Measurements from ENCODE around the gene ASGR2.
"Not testable (repeated sequence)": the region's sequence is repeated elsewhere in the genome, so short reads cannot be mapped to it uniquely, and the experiment has no call there.

Gene ASGR2

DNA sequence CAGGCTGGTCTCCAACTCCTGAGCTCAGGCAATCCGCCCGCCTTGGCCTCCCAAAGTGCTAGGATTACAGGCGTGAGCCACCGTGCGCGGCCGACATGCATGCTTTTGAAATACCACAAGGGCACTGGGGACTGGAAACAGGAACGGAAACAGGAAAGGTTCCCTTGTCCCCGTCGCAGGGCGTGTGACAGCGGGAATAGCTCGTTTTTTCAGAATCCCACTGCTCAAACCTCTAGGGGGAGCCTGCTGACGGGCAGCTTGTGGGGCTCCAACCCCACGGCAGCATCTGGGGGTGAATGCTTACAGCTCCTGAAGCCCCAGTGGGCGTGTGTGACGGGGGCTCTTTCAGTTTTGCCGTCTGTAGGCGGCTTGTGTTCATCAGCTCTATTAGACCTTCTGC is 18.8 kb upstream of the ASGR2 start:
- in situ Hi-C loops (cut with MboI; ENCODE audit: low sequenced_read_pairs, unreplicated experiment), result loop anchor here (25.0 kb wide), 1 partner anchor 221 kb away; no protein-coding TSS in a partner anchor
- TF ChIP-seq, protein P1, sequence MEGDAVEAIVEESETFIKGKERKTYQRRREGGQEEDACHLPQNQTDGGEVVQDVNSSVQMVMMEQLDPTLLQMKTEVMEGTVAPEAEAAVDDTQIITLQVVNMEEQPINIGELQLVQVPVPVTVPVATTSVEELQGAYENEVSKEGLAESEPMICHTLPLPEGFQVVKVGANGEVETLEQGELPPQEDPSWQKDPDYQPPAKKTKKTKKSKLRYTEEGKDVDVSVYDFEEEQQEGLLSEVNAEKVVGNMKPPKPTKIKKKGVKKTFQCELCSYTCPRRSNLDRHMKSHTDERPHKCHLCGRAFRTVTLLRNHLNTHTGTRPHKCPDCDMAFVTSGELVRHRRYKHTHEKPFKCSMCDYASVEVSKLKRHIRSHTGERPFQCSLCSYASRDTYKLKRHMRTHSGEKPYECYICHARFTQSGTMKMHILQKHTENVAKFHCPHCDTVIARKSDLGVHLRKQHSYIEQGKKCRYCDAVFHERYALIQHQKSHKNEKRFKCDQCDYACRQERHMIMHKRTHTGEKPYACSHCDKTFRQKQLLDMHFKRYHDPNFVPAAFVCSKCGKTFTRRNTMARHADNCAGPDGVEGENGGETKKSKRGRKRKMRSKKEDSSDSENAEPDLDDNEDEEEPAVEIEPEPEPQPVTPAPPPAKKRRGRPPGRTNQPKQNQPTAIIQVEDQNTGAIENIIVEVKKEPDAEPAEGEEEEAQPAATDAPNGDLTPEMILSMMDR (IDR thresholded peaks at IDR 0.05; ENCODE audit: borderline replicate concordance, control extremely low read depth, extremely low read depth, insufficient read depth, missing control alignments), result peak; percentile 45
- DNase-seq (ENCODE audit: low spot score), result peak; percentile 55

DNA sequence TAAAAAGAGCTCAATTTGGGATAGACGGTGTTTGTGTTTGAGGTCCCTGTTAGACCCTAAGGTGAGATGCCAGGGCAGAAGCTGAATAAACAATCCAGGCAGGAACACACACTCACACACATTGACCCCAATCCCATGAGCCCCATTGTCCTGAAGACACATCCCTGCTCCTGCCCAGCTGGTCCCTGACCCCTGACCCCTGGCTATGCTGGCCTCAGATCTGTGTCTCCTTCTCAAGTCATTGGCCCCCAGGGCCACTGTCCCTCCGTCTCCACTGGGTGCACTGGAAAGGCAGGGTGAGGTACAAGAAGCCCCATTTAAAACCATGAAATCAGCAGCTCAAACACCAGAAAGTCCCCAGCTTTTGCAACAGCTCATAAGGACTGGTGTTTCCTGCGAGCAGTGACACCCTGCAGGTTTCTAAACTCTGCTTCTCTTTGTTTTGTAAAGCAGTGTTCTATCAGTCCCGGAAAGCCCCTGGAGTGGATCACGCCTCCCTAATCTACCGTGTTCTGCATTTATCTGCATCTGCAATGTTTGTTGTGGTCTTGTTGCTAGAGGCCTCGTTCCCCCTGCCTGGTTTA is 18.0 kb upstream of the ASGR2 start:
- in situ Hi-C loops (cut with MboI; ENCODE audit: low sequenced_read_pairs, unreplicated experiment), result loop anchor here (25.0 kb wide), 1 partner anchor 220 kb away; no protein-coding TSS in a partner anchor
- TF ChIP-seq, protein P1 (IDR thresholded peaks at IDR 0.05; ENCODE audit: borderline replicate concordance, control extremely low read depth, extremely low read depth, insufficient read depth, missing control alignments), result no peak
- DNase-seq (ENCODE audit: low spot score), result peak; percentile 85

GRCh38 chr17:7131423-7131791 is 16.8 kb upstream of the ASGR2 start:
- TF ChIP-seq, protein P1 (IDR thresholded peaks at IDR 0.05; ENCODE audit: borderline replicate concordance, control extremely low read depth, extremely low read depth, insufficient read depth, missing control alignments), result no peak
- in situ Hi-C loops (cut with MboI; ENCODE audit: low sequenced_read_pairs, unreplicated experiment), result loop anchor here (25.0 kb wide), 1 partner anchor 219 kb away; no protein-coding TSS in a partner anchor
- no peak for DNase-seq (ENCODE audit: low spot score)

GRCh38 chr17:7130621-7131422 is 16.2 kb upstream of the ASGR2 start:
- in situ Hi-C loops (cut with MboI; ENCODE audit: low sequenced_read_pairs, unreplicated experiment), result loop anchor here (25.0 kb wide), 1 partner anchor 219 kb away; no protein-coding TSS in a partner anchor
- no peak for DNase-seq (ENCODE audit: low spot score)
- TF ChIP-seq, protein P1 (IDR thresholded peaks at IDR 0.05; ENCODE audit: borderline replicate concordance, control extremely low read depth, extremely low read depth, insufficient read depth, missing control alignments), result no peak

DNA sequence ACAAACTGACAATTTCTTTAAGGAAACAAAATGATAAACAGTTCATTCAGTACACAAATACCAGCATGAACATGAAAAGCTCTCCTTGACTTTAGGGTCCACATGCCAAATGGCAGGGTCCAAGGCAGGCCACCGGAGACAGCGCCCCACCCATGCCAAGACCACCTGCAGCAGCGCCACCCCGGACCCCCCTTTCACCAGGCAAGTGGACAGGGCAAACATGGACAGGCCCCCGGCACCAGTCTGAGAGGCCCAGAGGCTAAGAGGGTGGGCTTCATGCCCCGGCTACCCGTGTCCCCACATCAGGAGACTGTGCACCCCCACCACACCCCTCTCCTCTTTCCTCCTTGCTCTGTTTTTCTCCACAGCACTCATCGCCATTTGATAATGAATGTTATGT is 14.7 kb upstream of the ASGR2 start:
- TF ChIP-seq, protein P1 (IDR thresholded peaks at IDR 0.05; ENCODE audit: borderline replicate concordance, control extremely low read depth, extremely low read depth, insufficient read depth, missing control alignments), result no peak
- DNase-seq (ENCODE audit: low spot score), result no peak
- in situ Hi-C loops (cut with MboI; ENCODE audit: low sequenced_read_pairs, unreplicated experiment), result loop anchor here (25.0 kb wide), 1 partner anchor 217 kb away; no protein-coding TSS in a partner anchor

- in situ Hi-C loops (cut with MboI; ENCODE audit: low sequenced_read_pairs, unreplicated experiment), result loop anchor here (25.0 kb wide), 1 partner anchor 216 kb away; no protein-coding TSS in a partner anchor
- no peak for DNase-seq (ENCODE audit: low spot score)
- TF ChIP-seq, protein P1 (IDR thresholded peaks at IDR 0.05; ENCODE audit: borderline replicate concordance, control extremely low read depth, extremely low read depth, insufficient read depth, missing control alignments), result no peak
These were observed 13.5 kb upstream of the ASGR2 start for GRCh38 chr17:7128160-7128559.

- not testable (repeated sequence) for DNase-seq (ENCODE audit: low spot score)
- in situ Hi-C loops (cut with MboI; ENCODE audit: low sequenced_read_pairs, unreplicated experiment), result loop anchor here (25.0 kb wide), 1 partner anchor 215 kb away; no protein-coding TSS in a partner anchor
These were observed 12.9 kb upstream of the ASGR2 start for GRCh38 chr17:7127501-7127900.

GRCh38 chr17:7126386-7126785 is 11.8 kb upstream of the ASGR2 start:
- in situ Hi-C loops (cut with MboI; ENCODE audit: low sequenced_read_pairs, unreplicated experiment), result loop anchor here (25.0 kb wide), 1 partner anchor 214 kb away; no protein-coding TSS in a partner anchor
- not testable (repeated sequence) for DNase-seq (ENCODE audit: low spot score)

Measured in GM13976 (cell line).